Gastrocnemius medialis (tissue), 4 donors: Measurements from ENCODE around the gene PIK3R1. TPM values are rescaled to one million over a fixed set of nuclear protein-coding genes. Genes with fewer than 3 reads are reported as not detected.
A peak's percentile ranks its signal among the peaks of the same experiment; 100 is the strongest.

ENCODE experiments used
- ATAC-seq, 2 donors: fragments of 150-250 bp; one replicate each; pipeline ENCODE4 v1.9.1; 2016
- DNase-seq, 2 donors: peaks; one replicate each; pipeline ENCODE4 v3.0.0-alpha.2; 2019
- H3K27ac ChIP-seq, 4 donors: fragments of 200-600 bp; sonication (generic); 1 replicate in 1 of 4; 2 replicates in 3 of 4; pipeline ENCODE4 v1.5.1; 2016 to 2018; ENCODE audit warnings: mild to moderate bottlenecking in 2 of 4, moderate library complexity in 1 of 4
- H3K27me3 ChIP-seq, 3 donors: fragments of 200-600 bp; sonication (generic) in 2 of 3; 1 replicate in 1 of 3; 2 replicates in 2 of 3; pipeline versions ENCODE4 v1.5.1 to v1.6.0; 2016 to 2019; ENCODE audit warnings: mild to moderate bottlenecking in 1 of 3, moderate library complexity in 1 of 3
- H3K36me3 ChIP-seq, 2 donors: fragments of 200-600 bp; sonication (generic) in 1 of 2; one replicate each; pipeline ENCODE4 v1.5.1; 2017 to 2018
- H3K4me1 ChIP-seq, 2 donors: fragments of 200-600 bp; sonication (generic) in 1 of 2; one replicate each; pipeline ENCODE4 v1.5.1; 2016 to 2017; ENCODE audit warnings: mild to moderate bottlenecking in 2 of 2
- H3K4me3 ChIP-seq, 4 donors: fragments of 200-600 bp; sonication (generic) in 3 of 4; 1 replicate in 1 of 4; 2 replicates in 3 of 4; pipeline ENCODE4 v1.5.1; 2016 to 2019; ENCODE audit warnings: mild to moderate bottlenecking in 2 of 4
- H3K9me3 ChIP-seq, 3 donors: fragments of 200-600 bp; sonication (generic) in 2 of 3; 1 replicate in 1 of 3; 2 replicates in 2 of 3; pipeline ENCODE4 v1.5.1; 2016 to 2019
- CTCF ChIP-seq, 5 experiments: fragments of 450-650 bp in 3 of 5; fragments of 200-600 bp in 2 of 5; sonication (generic) in 2 of 5; IDR thresholded peaks in 4 of 5; conservative IDR thresholded peaks in 1 of 5; 1 replicate in 4 of 5; 2 replicates in 1 of 5; pipeline ENCODE4 v1.5.1; 2016 to 2019; ENCODE audit warnings: antibody characterized with exemption in 5 of 5, mild to moderate bottlenecking in 3 of 5, moderate library complexity in 3 of 5
- POLR2A ChIP-seq, 2 donors: fragments of 450-650 bp; IDR thresholded peaks; one replicate each; pipeline ENCODE4 v1.6.1; 2017; ENCODE audit warnings: antibody characterized with exemption in 2 of 2, mild to moderate bottlenecking in 2 of 2, moderate library complexity in 2 of 2
- in situ Hi-C, 4 donors: fragments of 200-750 bp; cut with MboI; loops; one replicate each; pipeline versions ENCODE4 v1.15.0 to v1.8.0; 2017; ENCODE audit warnings: low sequenced_read_pairs in 4 of 4
- intact Hi-C: fragments of 100-400 bp; cut with DNase I; formaldehyde crosslinking; loops from one replicate; pipeline ENCODE4 v1.15.1; 2023; ENCODE audit warnings: low total_unique reads
- total RNA-seq, 4 donors: library from RNA; depleted of rRNA; stranded (reverse); fragments of >200 nt; gene quantifications; one replicate each; pipeline versions ENCODE4 v1.1.0 to v1.2.3, GENCODE V29; 2016

The PIK3R1 gene
- total RNA-seq, 4 donors from 2014 or later = 87.2 to 129 (median 100) TPM

GRCh38 chr5:68266457-68266856 is 50.9 kb downstream of the PIK3R1 start:
- in situ Hi-C loops (loop anchor here in 3 of 4 donors (25.0 kb wide), 3 partner anchors 579 to 1029 kb away; no protein-coding TSS in a partner anchor), intact Hi-C loops (loop anchor here (5.0 kb wide), 1 partner anchor 1019 kb away; no protein-coding TSS in a partner anchor)
- H3K36me3 ChIP-seq = no peaks in the 10 kb centered on the region
- H3K9me3 ChIP-seq = no peaks in the 10 kb centered on the region
- peaks cover 77 to 91% of the 10 kb centered on the region in 2 donors for H3K4me1 ChIP-seq
- TF ChIP-seq POLR2A (IDR thresholded peaks at IDR 0.05) = no peak
- TF ChIP-seq CTCF (IDR thresholded peaks at IDR 0.05 in 4 of 5, conservative IDR thresholded peaks at IDR 0.05 in 1 of 5) = no peak
- peak overlapping the region; percentile 54 to 61 (median 58) for H3K27ac ChIP-seq
- no peak overlapping the region for H3K4me3 ChIP-seq
- peak in 1 of 2 donors; percentile 31 for ATAC-seq
- DNase-seq = no peak
- no peaks in the 10 kb centered on the region for H3K27me3 ChIP-seq

- no peak for DNase-seq
- H3K4me3 ChIP-seq = no peak overlapping the region
- peaks cover 70 to 84% of the 10 kb centered on the region in 2 donors for H3K4me1 ChIP-seq
- TF ChIP-seq POLR2A (IDR thresholded peaks at IDR 0.05) (no peak), CTCF (IDR thresholded peaks at IDR 0.05 in 4 of 5, conservative IDR thresholded peaks at IDR 0.05 in 1 of 5) (no peak)
- no peaks in the 10 kb centered on the region for H3K9me3 ChIP-seq
- in situ Hi-C loops (loop anchor here in 3 of 4 donors (25.0 kb wide), 3 partner anchors 580 to 1030 kb away; no protein-coding TSS in a partner anchor), intact Hi-C loops (loop anchor here (5.0 kb wide), 1 partner anchor 1020 kb away; no protein-coding TSS in a partner anchor)
- no peaks in the 10 kb centered on the region for H3K36me3 ChIP-seq
- no peak for ATAC-seq
- no peaks in the 10 kb centered on the region for H3K27me3 ChIP-seq
- peak overlapping the region; percentile 54 to 61 (median 58) for H3K27ac ChIP-seq
These were observed 51.5 kb downstream of the PIK3R1 start for GRCh38 chr5:68267066-68267465.

GRCh38 chr5:68268101-68268851 is 52.7 kb downstream of the PIK3R1 start:
- H3K36me3 ChIP-seq = no peaks in the 10 kb centered on the region
- ATAC-seq = no peak
- H3K9me3 ChIP-seq = no peaks in the 10 kb centered on the region
- in situ Hi-C loops = loop anchor here in 3 of 4 donors (25.0 kb wide), 3 partner anchors 581 to 1031 kb away; no protein-coding TSS in a partner anchor
- H3K27me3 ChIP-seq = no peaks in the 10 kb centered on the region
- TF ChIP-seq POLR2A (IDR thresholded peaks at IDR 0.05) = no peak
- TF ChIP-seq CTCF (IDR thresholded peaks at IDR 0.05 in 4 of 5, conservative IDR thresholded peaks at IDR 0.05 in 1 of 5) = no peak
- intact Hi-C loops = loop anchor here (5.0 kb wide), 1 partner anchor 1021 kb away; no protein-coding TSS in a partner anchor
- peak overlapping the region; percentile 1 to 58 (median 20) for H3K27ac ChIP-seq
- peak overlapping the region in 1 of 4 donors; percentile 5 for H3K4me3 ChIP-seq
- H3K4me1 ChIP-seq = peaks cover 70 to 84% of the 10 kb centered on the region in 2 donors
- DNase-seq = no peak

GRCh38 chr5:68268852-68269130 is 53.2 kb downstream of the PIK3R1 start:
- Histone ChIP-seq H3K27me3 (no peaks in the 10 kb centered on the region), H3K27ac (peak overlapping the region in 3 of 4 donors; percentile 1 to 58 (median 29)), H3K36me3 (no peaks in the 10 kb centered on the region), H3K4me1 (peaks cover 68 to 79% of the 10 kb centered on the region in 2 donors), H3K9me3 (no peaks in the 10 kb centered on the region), H3K4me3 (no peak overlapping the region)
- intact Hi-C loops (loop anchor here (5.0 kb wide), 1 partner anchor 1021 kb away; no protein-coding TSS in a partner anchor), in situ Hi-C loops (loop anchor here in 3 of 4 donors (25.0 kb wide), 3 partner anchors 581 to 1031 kb away; no protein-coding TSS in a partner anchor)
- ATAC-seq (no peak), DNase-seq (no peak)
- TF ChIP-seq POLR2A (IDR thresholded peaks at IDR 0.05) (no peak), CTCF (IDR thresholded peaks at IDR 0.05 in 4 of 5, conservative IDR thresholded peaks at IDR 0.05 in 1 of 5) (no peak)
